Hepatocyte (in vitro differentiated cells): ENCODE measurements around the gene ZNF878. TPM values are rescaled to one million over a fixed set of nuclear protein-coding genes. Genes with fewer than 3 reads are reported as not detected.
A peak's percentile ranks its signal among the peaks of the same experiment; 100 is the strongest.

ENCODE experiments used
- DNase-seq: peaks from one replicate; pipeline ENCODE4 v3.0.0-alpha.2; 2016; ENCODE audit warnings: low spot score
- H2AFZ ChIP-seq: fragments of 200-600 bp; sonication (generic); 2 replicates; pipeline ENCODE4 v1.6.0; 2016; ENCODE audit warnings: antibody characterized with exemption, mild to moderate bottlenecking
- H3K27ac ChIP-seq: fragments of 200-600 bp; sonication (generic); 2 replicates; pipeline ENCODE4 v1.5.1; 2016; ENCODE audit warnings: mild to moderate bottlenecking
- H3K27me3 ChIP-seq: fragments of 200-600 bp; sonication (generic); 2 replicates; pipeline ENCODE4 v1.6.1; 2016
- H3K36me3 ChIP-seq: fragments of 200-600 bp; sonication (generic); replicated peaks from 2 replicates; pipeline ENCODE4 v1.5.1; 2016; ENCODE audit warnings: low read depth; ENCODE audit not compliant: insufficient read depth
- H3K4me1 ChIP-seq: fragments of 200-600 bp; sonication (generic); 2 replicates; pipeline ENCODE4 v1.5.1; 2016; ENCODE audit warnings: mild to moderate bottlenecking, moderate library complexity; ENCODE audit not compliant: insufficient read depth
- H3K4me2 ChIP-seq: fragments of 200-600 bp; sonication (generic); 2 replicates; pipeline ENCODE4 v1.6.0; 2016
- H3K4me3 ChIP-seq: fragments of 200-600 bp; sonication (generic); 2 replicates; pipeline ENCODE4 v1.5.1; 2016; ENCODE audit warnings: mild to moderate bottlenecking
- H3K79me2 ChIP-seq: fragments of 200-600 bp; sonication (generic); 2 replicates; pipeline ENCODE4 v1.6.0; 2017; ENCODE audit warnings: mild to moderate bottlenecking
- H3K9me2 ChIP-seq: fragments of 200-600 bp; sonication (generic); replicated peaks from 2 replicates; pipeline ENCODE4 v1.6.0; 2017; ENCODE audit warnings: mild to moderate bottlenecking; ENCODE audit not compliant: insufficient read depth
- H3K9me3 ChIP-seq: fragments of 200-600 bp; sonication (generic); 2 replicates; pipeline ENCODE4 v1.5.1; 2016; ENCODE audit warnings: low read depth, mild to moderate bottlenecking
- H4K20me1 ChIP-seq: fragments of 200-600 bp; sonication (generic); 2 replicates; pipeline ENCODE4 v1.6.0; 2016; ENCODE audit warnings: mild to moderate bottlenecking; ENCODE audit not compliant: insufficient read depth, poor library complexity, severe bottlenecking
- CTCF ChIP-seq: fragments of 200-600 bp; sonication (generic); IDR thresholded peaks from 2 replicates; pipeline ENCODE4 v1.5.1; 2016; ENCODE audit warnings: antibody characterized with exemption, mild to moderate bottlenecking; ENCODE audit not compliant: poor library complexity
- EZH2 ChIP-seq: fragments of 200-600 bp; sonication (generic); IDR thresholded peaks from 2 replicates; pipeline ENCODE4 v1.6.1; 2016; ENCODE audit warnings: antibody characterized with exemption, mild to moderate bottlenecking, borderline replicate concordance
- EZH2phosphoT487 ChIP-seq: fragments of 200-600 bp; sonication (generic); IDR thresholded peaks from one replicate; pipeline ENCODE4 v1.6.1; 2018; ENCODE audit warnings: antibody characterized with exemption, mild to moderate bottlenecking, low read depth, moderate library complexity; ENCODE audit not compliant: unreplicated experiment, severe bottlenecking
- WGBS: methylation state at CpG from one replicate; pipeline ENCODE4 v1.1.6; 2016; ENCODE audit warnings: low lambda C conversion rate; ENCODE audit errors: missing lambda C conversion rate; 5-methylcytosine and 5-hydroxymethylcytosine counted together
- polyA plus RNA-seq: library from polyadenylated mRNA; unstranded; fragments of >200 nt; fragmentation: Nextera tagmentation; extraction: Ambion mirVana; gene quantifications from 2 replicates; pipeline ENCODE4 v1.2.1, GENCODE V29; 2016
- total RNA-seq: library from RNA; depleted of rRNA; stranded (reverse); fragments of >200 nt; gene quantifications from 2 replicates; pipeline ENCODE4 v1.2.3, GENCODE V29; 2014

ZNF878 gene
- total and polyA plus RNA-seq, 2 experiments from 2014 or later, result 0.77 TPM; not detected in 1

- Histone ChIP-seq H3K27ac (peak overlapping the region; percentile 66), H3K36me3 (no peaks in the 10 kb centered on the region), H3K79me2 (no peaks in the 10 kb centered on the region), H2AFZ (peak overlapping the region; percentile 75), H3K4me1 (peaks cover 5% of the 10 kb centered on the region), H3K9me2 (no peaks in the 10 kb centered on the region), H3K9me3 (no peaks in the 10 kb centered on the region), H3K4me3 (peak overlapping the region; percentile 62), H4K20me1 (no peaks in the 10 kb centered on the region), H3K4me2 (peak overlapping the region; percentile 92), H3K27me3 (no peaks in the 10 kb centered on the region)
- 3% methylated on average over 14 of the region's 14 CpGs for WGBS
- peak; percentile 26 for DNase-seq
- TF ChIP-seq CTCF (no peak), EZH2phosphoT487 (no peak), EZH2 (no peak)
Observed at GRCh38 chr19:12052091-12052496, 667 bp downstream of the ZNF878 start.

- Histone ChIP-seq H3K4me1 (peaks cover 5% of the 10 kb centered on the region), H3K4me2 (no peak overlapping the region), H3K9me2 (no peaks in the 10 kb centered on the region), H3K36me3 (no peaks in the 10 kb centered on the region), H2AFZ (no peak overlapping the region), H3K4me3 (no peak overlapping the region), H3K27ac (no peak overlapping the region), H3K79me2 (no peaks in the 10 kb centered on the region), H3K27me3 (no peaks in the 10 kb centered on the region), H4K20me1 (no peaks in the 10 kb centered on the region), H3K9me3 (peaks cover 12% of the 10 kb centered on the region)
- no peak for DNase-seq
- WGBS, result 94% methylated on average over 2 of the region's 2 CpGs
- TF ChIP-seq EZH2, result no peak
- TF ChIP-seq EZH2phosphoT487, result no peak
- TF ChIP-seq CTCF, result no peak
Observed at GRCh38 chr19:12047868-12048267, 4.9 kb downstream of the ZNF878 start.

- no peaks in the 10 kb centered on the region for H4K20me1 ChIP-seq
- peaks cover 12% of the 10 kb centered on the region for H3K9me3 ChIP-seq
- 98% methylated on average over 5 of the region's 5 CpGs for WGBS
Observed at GRCh38 chr19:12043752-12044422, 8.9 kb downstream of the ZNF878 start.

More at GRCh38 chr19:12043752-12044422, 8.9 kb downstream of the ZNF878 start:
- Histone ChIP-seq H3K27ac (no peak overlapping the region), H3K9me2 (no peaks in the 10 kb centered on the region), H3K4me1 (no peaks in the 10 kb centered on the region), H3K27me3 (no peaks in the 10 kb centered on the region), H3K79me2 (no peaks in the 10 kb centered on the region), H3K36me3 (no peaks in the 10 kb centered on the region), H3K4me3 (no peak overlapping the region), H2AFZ (no peak overlapping the region), H3K4me2 (no peak overlapping the region)
- TF ChIP-seq EZH2phosphoT487 (no peak), EZH2 (no peak), CTCF (no peak)
- DNase-seq, result no peak
